Natural killer cell (primary cell): ENCODE measurements around the gene KDM4B. TPM values are rescaled to one million over a fixed set of nuclear protein-coding genes. Genes with fewer than 3 reads are reported as not detected.

Experiments used
- ATAC-seq, 3 donors: fragments of 150-1000 bp in 2 of 3; fragments of 200-7000 bp in 1 of 3; cut with Tn5 transposase; 1 replicate in 1 of 3; 2 replicates in 2 of 3; pipeline ENCODE4 v1.10.0; 2021; ENCODE audit warnings: mild to moderate bottlenecking in 2 of 3, moderate library complexity in 2 of 3
- DNase-seq, 2 donors: peaks; one replicate each; pipeline versions ENCODE4 v3.0.0 to v3.0.0-alpha.2; 2013 to 2021; ENCODE audit warnings: mixed read lengths in 1 of 2
- H3K27ac ChIP-seq: one replicate; pipeline ENCODE4 v1.5.1; 2013; ENCODE audit warnings: mild to moderate bottlenecking, low read length
- H3K27me3 ChIP-seq: one replicate; pipeline ENCODE4 v1.6.1; 2013; ENCODE audit warnings: low read length; ENCODE audit not compliant: control insufficient read depth, insufficient read depth
- H3K36me3 ChIP-seq: one replicate; pipeline ENCODE4 v1.6.1; 2013; ENCODE audit warnings: low read length; ENCODE audit not compliant: control insufficient read depth, insufficient read depth
- H3K4me1 ChIP-seq: one replicate; pipeline ENCODE4 v1.6.1; 2013; ENCODE audit warnings: low read length; ENCODE audit not compliant: control insufficient read depth, insufficient read depth
- H3K4me3 ChIP-seq: one replicate; pipeline ENCODE4 v1.5.1; 2013; ENCODE audit warnings: low read length
- H3K9me3 ChIP-seq: one replicate; pipeline ENCODE4 v1.6.1; 2013; ENCODE audit warnings: low read length; ENCODE audit not compliant: control insufficient read depth, insufficient read depth
- H3K27ac Mint-ChIP-seq, 2 donors: one replicate each; pipeline ENCODE4 v1.8.0; 2022; ENCODE audit warnings: mild to moderate bottlenecking in 2 of 2, mixed read lengths in 2 of 2, moderate library complexity in 1 of 2
- H3K27me3 Mint-ChIP-seq, 2 donors: one replicate each; pipeline ENCODE4 v1.8.0; 2022; ENCODE audit warnings: low read depth in 2 of 2, mixed read lengths in 2 of 2
- H3K36me3 Mint-ChIP-seq: one replicate; pipeline ENCODE4 v1.8.0; 2022; ENCODE audit warnings: mixed read lengths
- H3K4me1 Mint-ChIP-seq, 2 donors: one replicate each; pipeline ENCODE4 v1.8.0; 2022; ENCODE audit warnings: mixed read lengths in 2 of 2
- H3K4me3 Mint-ChIP-seq: one replicate; pipeline ENCODE4 v1.8.0; 2022; ENCODE audit warnings: mild to moderate bottlenecking, moderate library complexity, mixed read lengths
- H3K9me3 Mint-ChIP-seq, 2 donors: one replicate each; pipeline ENCODE4 v1.8.0; 2022; ENCODE audit warnings: mixed read lengths in 2 of 2
- WGBS: methylation state at CpG from one replicate; pipeline ENCODE4 v1.1.7; 2013; ENCODE audit warnings: missing lambda C conversion rate; ENCODE audit not compliant: insufficient coverage; 5-methylcytosine and 5-hydroxymethylcytosine counted together
- intact Hi-C: fragments of 100-400 bp; cut with micrococcal nuclease; formaldehyde crosslinking; loops from one replicate; pipeline ENCODE4 v1.14.2; 2022
- total RNA-seq, 4 donors: library from RNA; stranded (reverse); fragments of 120-200 nt in 1 of 4; gene quantifications; one replicate each; pipeline versions ENCODE4 v1.2.3 to v1.2.4, GENCODE V29; 2013 to 2022
- TF ChIP-seq, protein P1 (sequence below): fragments of 200-600 bp; IDR thresholded peaks from one replicate; pipeline ENCODE4 v1.8.0; 2022; ENCODE audit warnings: antibody characterized with exemption

Gene KDM4B
- total RNA-seq, 3 donors from 2014 or later (not counting 1 experiment from before 2014, with no cell fraction given), result 68.0 to 73.5 (median 68.1) TPM

DNA sequence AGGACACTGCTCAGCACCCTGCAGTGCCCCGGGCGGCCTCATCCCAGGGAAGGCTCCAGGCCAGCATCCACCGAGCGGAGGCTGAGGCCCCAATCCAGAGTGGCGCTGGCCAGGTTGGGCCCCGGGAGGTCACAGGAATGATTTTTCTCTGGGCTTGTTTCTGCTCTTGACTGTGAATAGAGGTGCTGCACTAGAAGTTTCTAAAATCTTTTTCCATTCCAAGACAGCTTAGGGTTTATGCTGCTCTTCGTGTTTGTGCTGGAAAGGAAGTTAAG, 15.1 kb downstream of the KDM4B start:
- intact Hi-C loops, result no loop called here
- no peaks in the 10 kb centered on the region for H3K27me3 Mint-ChIP-seq
- Histone ChIP-seq H3K27me3 (no peaks in the 10 kb centered on the region), H3K9me3 (no peaks in the 10 kb centered on the region), H3K36me3 (no peaks in the 10 kb centered on the region), H3K4me1 (peaks cover 32% of the 10 kb centered on the region), H3K4me3 (no peak overlapping the region), H3K27ac (no peak overlapping the region)
- no peak overlapping the region for H3K27ac Mint-ChIP-seq
- no peaks in the 10 kb centered on the region for H3K9me3 Mint-ChIP-seq
- H3K4me1 Mint-ChIP-seq, result peaks cover 31 to 49% of the 10 kb centered on the region in 2 donors
- WGBS, result 99% methylated on average over 7 of the region's 7 CpGs
- H3K36me3 Mint-ChIP-seq, result no peaks in the 10 kb centered on the region
- ATAC-seq (no peak), DNase-seq (no peak)
- H3K4me3 Mint-ChIP-seq, result no peak overlapping the region
- TF ChIP-seq, protein P1, sequence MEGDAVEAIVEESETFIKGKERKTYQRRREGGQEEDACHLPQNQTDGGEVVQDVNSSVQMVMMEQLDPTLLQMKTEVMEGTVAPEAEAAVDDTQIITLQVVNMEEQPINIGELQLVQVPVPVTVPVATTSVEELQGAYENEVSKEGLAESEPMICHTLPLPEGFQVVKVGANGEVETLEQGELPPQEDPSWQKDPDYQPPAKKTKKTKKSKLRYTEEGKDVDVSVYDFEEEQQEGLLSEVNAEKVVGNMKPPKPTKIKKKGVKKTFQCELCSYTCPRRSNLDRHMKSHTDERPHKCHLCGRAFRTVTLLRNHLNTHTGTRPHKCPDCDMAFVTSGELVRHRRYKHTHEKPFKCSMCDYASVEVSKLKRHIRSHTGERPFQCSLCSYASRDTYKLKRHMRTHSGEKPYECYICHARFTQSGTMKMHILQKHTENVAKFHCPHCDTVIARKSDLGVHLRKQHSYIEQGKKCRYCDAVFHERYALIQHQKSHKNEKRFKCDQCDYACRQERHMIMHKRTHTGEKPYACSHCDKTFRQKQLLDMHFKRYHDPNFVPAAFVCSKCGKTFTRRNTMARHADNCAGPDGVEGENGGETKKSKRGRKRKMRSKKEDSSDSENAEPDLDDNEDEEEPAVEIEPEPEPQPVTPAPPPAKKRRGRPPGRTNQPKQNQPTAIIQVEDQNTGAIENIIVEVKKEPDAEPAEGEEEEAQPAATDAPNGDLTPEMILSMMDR, result no peak

GRCh38 chr19:4984438-4984990, 15.6 kb downstream of the KDM4B start:
- DNase-seq (no peak), ATAC-seq (no peak)
- H3K27me3 ChIP-seq, result no peaks in the 10 kb centered on the region
- Mint-ChIP-seq H3K4me3 (no peak overlapping the region), H3K27me3 (no peaks in the 10 kb centered on the region), H3K9me3 (no peaks in the 10 kb centered on the region), H3K4me1 (peaks cover 32 to 50% of the 10 kb centered on the region in 2 donors), H3K36me3 (no peaks in the 10 kb centered on the region), H3K27ac (no peak overlapping the region)
- peaks cover 33% of the 10 kb centered on the region for H3K4me1 ChIP-seq
- TF ChIP-seq, protein P1, result no peak
- H3K36me3 ChIP-seq, result no peaks in the 10 kb centered on the region
- WGBS, result 93% methylated on average over 18 of the region's 18 CpGs
- intact Hi-C loops, result no loop called here
- H3K9me3 ChIP-seq, result no peaks in the 10 kb centered on the region
- H3K4me3 ChIP-seq, result no peak overlapping the region
- no peak overlapping the region for H3K27ac ChIP-seq

- H3K4me3 ChIP-seq, result no peak overlapping the region
- no peak overlapping the region for H3K27ac ChIP-seq
- peaks cover 33% of the 10 kb centered on the region for H3K4me1 ChIP-seq
- H3K27me3 Mint-ChIP-seq, result no peaks in the 10 kb centered on the region
- intact Hi-C loops, result no loop called here
- no peaks in the 10 kb centered on the region for H3K9me3 ChIP-seq
- H3K27ac Mint-ChIP-seq, result no peak overlapping the region
- TF ChIP-seq, protein P1, result no peak
- H3K36me3 ChIP-seq, result no peaks in the 10 kb centered on the region
- 97% methylated on average over 22 of the region's 22 CpGs for WGBS
- ATAC-seq (no peak), DNase-seq (no peak)
- H3K4me1 Mint-ChIP-seq, result peaks cover 41 to 53% of the 10 kb centered on the region in 2 donors
- no peaks in the 10 kb centered on the region for H3K9me3 Mint-ChIP-seq
- H3K27me3 ChIP-seq, result no peaks in the 10 kb centered on the region
- H3K4me3 Mint-ChIP-seq, result no peak overlapping the region
- H3K36me3 Mint-ChIP-seq, result no peaks in the 10 kb centered on the region
Measured at GRCh38 chr19:4985551-4985991, 16.7 kb downstream of the KDM4B start.

DNA sequence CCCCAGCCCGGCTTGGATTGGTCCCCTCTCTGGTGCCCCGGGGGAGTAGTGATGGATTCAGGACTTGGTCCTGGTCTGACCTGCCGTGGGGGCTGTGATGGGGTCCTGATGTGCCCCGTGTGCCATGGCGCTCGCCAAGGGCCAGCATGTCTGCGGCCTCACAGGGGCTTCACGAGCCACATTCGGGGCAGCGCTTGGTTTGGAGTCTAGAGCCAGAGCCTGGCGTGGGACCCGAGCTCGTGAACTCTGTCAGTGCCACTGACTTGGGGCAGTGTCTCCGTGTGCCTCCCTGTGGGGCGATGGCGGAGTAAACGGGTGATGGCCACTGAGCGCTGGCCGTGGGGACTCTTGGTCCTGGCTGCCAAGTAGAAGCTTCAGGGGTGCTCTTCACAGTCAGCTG, 17.1 kb downstream of the KDM4B start:
- Histone ChIP-seq H3K36me3 (no peaks in the 10 kb centered on the region), H3K4me1 (peaks cover 32% of the 10 kb centered on the region), H3K9me3 (no peaks in the 10 kb centered on the region), H3K27ac (no peak overlapping the region), H3K4me3 (no peak overlapping the region), H3K27me3 (no peaks in the 10 kb centered on the region)
- peaks cover 41 to 53% of the 10 kb centered on the region in 2 donors for H3K4me1 Mint-ChIP-seq
- no peaks in the 10 kb centered on the region for H3K36me3 Mint-ChIP-seq
- TF ChIP-seq, protein P1, result no peak
- H3K9me3 Mint-ChIP-seq, result no peaks in the 10 kb centered on the region
- H3K27ac Mint-ChIP-seq, result no peak overlapping the region
- H3K4me3 Mint-ChIP-seq, result no peak overlapping the region
- ATAC-seq (no peak), DNase-seq (no peak)
- H3K27me3 Mint-ChIP-seq, result no peaks in the 10 kb centered on the region
- intact Hi-C loops, result no loop called here
- 96% methylated on average over 19 of the region's 19 CpGs for WGBS
